ENCODE measurements around the gene CPLX4. TPM values are rescaled to one million over a fixed set of nuclear protein-coding genes. Genes with fewer than 3 reads are reported as not detected.
A peak's percentile ranks its signal among the peaks of the same experiment; 100 is the strongest.

The CPLX4 gene
- total RNA-seq, 1 donor from 2014 or later = not detected

GRCh38 chr18:59325965-59326364 is 7.5 kb upstream of the CPLX4 start:
- TF ChIP-seq CTCF (conservative IDR thresholded peaks at IDR 0.05) = no peak
- DNase-seq (ENCODE audit: extremely low spot score, unreplicated experiment) = no peak
- Mint-ChIP-seq H3K4me3 (no peak overlapping the region), H3K27ac (no peak overlapping the region), H3K27me3 (no peaks in the 10 kb centered on the region), H3K4me1 (ENCODE audit: unreplicated experiment) (no peaks in the 10 kb centered on the region), H3K36me3 (peaks cover 38% of the 10 kb centered on the region), H3K9me3 (no peaks in the 10 kb centered on the region)

GRCh38 chr18:59324623-59324971 is 6.1 kb upstream of the CPLX4 start:
- DNase-seq (ENCODE audit: extremely low spot score, unreplicated experiment) = peak; percentile 42
- no peak overlapping the region for H3K4me3 Mint-ChIP-seq
- peaks cover 34% of the 10 kb centered on the region for H3K36me3 Mint-ChIP-seq
- TF ChIP-seq CTCF (conservative IDR thresholded peaks at IDR 0.05) = no peak
- H3K9me3 Mint-ChIP-seq = no peaks in the 10 kb centered on the region
- H3K4me1 Mint-ChIP-seq (ENCODE audit: unreplicated experiment) = no peaks in the 10 kb centered on the region
- H3K27me3 Mint-ChIP-seq = no peaks in the 10 kb centered on the region
- no peak overlapping the region for H3K27ac Mint-ChIP-seq

- Mint-ChIP-seq H3K36me3 (peaks cover 32% of the 10 kb centered on the region), H3K27me3 (no peaks in the 10 kb centered on the region), H3K9me3 (no peaks in the 10 kb centered on the region), H3K4me3 (no peak overlapping the region), H3K4me1 (ENCODE audit: unreplicated experiment) (no peaks in the 10 kb centered on the region), H3K27ac (no peak overlapping the region)
- no peak for DNase-seq (ENCODE audit: extremely low spot score, unreplicated experiment)
- no peak for TF ChIP-seq CTCF (conservative IDR thresholded peaks at IDR 0.05)
Observed at GRCh38 chr18:59323931-59324622, 5.6 kb upstream of the CPLX4 start.

GRCh38 chr18:59311631-59312030 is 6.8 kb downstream of the CPLX4 start:
- Mint-ChIP-seq H3K4me1 (ENCODE audit: unreplicated experiment) (no peaks in the 10 kb centered on the region), H3K27ac (no peak overlapping the region), H3K4me3 (no peak overlapping the region), H3K27me3 (peaks cover 43% of the 10 kb centered on the region), H3K9me3 (no peaks in the 10 kb centered on the region), H3K36me3 (no peaks in the 10 kb centered on the region)
- no peak for DNase-seq (ENCODE audit: extremely low spot score, unreplicated experiment)
- no peak for TF ChIP-seq CTCF (conservative IDR thresholded peaks at IDR 0.05)

- Mint-ChIP-seq H3K4me1 (ENCODE audit: unreplicated experiment) (no peaks in the 10 kb centered on the region), H3K4me3 (peak overlapping the region; percentile 66), H3K27ac (no peak overlapping the region), H3K9me3 (no peaks in the 10 kb centered on the region), H3K36me3 (no peaks in the 10 kb centered on the region), H3K27me3 (peaks cover 64% of the 10 kb centered on the region)
- no peak for DNase-seq (ENCODE audit: extremely low spot score, unreplicated experiment)
- no peak for TF ChIP-seq CTCF (conservative IDR thresholded peaks at IDR 0.05)
Observed at GRCh38 chr18:59308938-59309260, 9.6 kb downstream of the CPLX4 start.

Data from type B pancreatic cell (in vitro differentiated cells).